Activated CD8-positive, alpha-beta memory T cell treated with anti-CD3 and anti-CD28 coated beads for 36 hours (primary cell): Measurements from ENCODE around the gene INTS2. TPM values are rescaled to one million over a fixed set of nuclear protein-coding genes. Genes with fewer than 3 reads are reported as not detected.
"Not testable (repeated sequence)": the region's sequence is repeated elsewhere in the genome, so short reads cannot be mapped to it uniquely, and the experiment has no call there.

Experiments used
- CTCF ChIA-PET: fragments of 350-600 bp; sonication (Branson Sonifier 250); formaldehyde crosslinking; loops from one replicate; lab custom pipeline; 2021; ENCODE audit warnings: antibody characterized with exemption; lab: Charles Lee
- POLR2A ChIA-PET: fragments of 350-600 bp; sonication (Branson Sonifier 250); formaldehyde crosslinking; loops from one replicate; lab custom pipeline; 2021; ENCODE audit warnings: antibody characterized with exemption; lab: Charles Lee
- total RNA-seq, 2 experiments: library from RNA; stranded (reverse); gene quantifications; one replicate each; pipeline ENCODE4 v1.2.3, GENCODE V29; 2021

Gene INTS2
- total RNA-seq, 2 experiments from 2014 or later: 26.8 to 28.2 TPM

DNA sequence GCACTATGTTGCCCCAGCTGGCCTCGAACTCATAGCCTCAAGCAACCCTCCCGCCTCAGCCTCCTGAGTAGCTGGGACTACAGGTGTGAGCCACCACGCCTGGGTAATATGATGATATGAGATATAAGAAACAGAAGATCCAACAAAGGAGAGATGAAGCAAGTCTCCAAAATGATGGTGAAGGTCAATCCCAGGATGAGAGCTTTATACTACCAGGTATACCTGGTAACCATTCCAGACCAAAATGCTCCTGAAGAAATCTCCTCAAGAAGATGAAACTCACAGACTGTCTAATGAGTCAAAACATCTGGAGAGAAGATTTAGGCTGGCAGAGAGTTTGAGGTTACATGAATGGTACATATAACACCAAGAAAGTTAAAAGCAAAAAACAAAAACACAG, 24.5 kb downstream of the INTS2 start:
- ChIA-PET POLR2A (no interaction called here), CTCF (no interaction called here)

- ChIA-PET POLR2A (interaction anchor here (0.7 kb wide), 1 partner anchor 1292 kb away, joined by 3 read pairs; no protein-coding TSS in a partner anchor), CTCF (no interaction called here)
Observed at GRCh38 chr17:61897548-61898180, 30.1 kb downstream of the INTS2 start.

- CTCF ChIA-PET: no interaction called here
Observed at GRCh38 chr17:61895391-61895790, 32.4 kb downstream of the INTS2 start.

DNA sequence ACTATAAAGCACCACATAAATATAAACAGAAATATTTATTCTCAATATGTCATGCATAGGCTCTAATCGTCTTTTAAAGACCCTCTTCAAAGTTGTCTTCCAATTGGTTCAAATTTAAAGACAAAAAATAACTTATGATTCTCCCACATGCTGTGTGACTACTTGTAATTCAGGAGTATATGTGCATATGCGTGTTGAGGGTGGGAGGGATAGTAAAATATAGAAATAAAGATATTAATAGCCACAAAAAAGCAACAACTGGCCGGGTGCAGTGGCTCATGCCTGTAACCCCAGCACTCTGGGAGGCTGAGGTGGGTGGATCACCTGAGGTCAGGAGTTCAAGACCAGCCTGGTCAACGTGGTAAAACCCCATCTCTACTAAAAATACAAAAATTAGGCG, 33.5 kb downstream of the INTS2 start:
- POLR2A ChIA-PET, CTCF ChIA-PET: not testable (repeated sequence)

More at GRCh38 chr17:61895391-61895790, 32.4 kb downstream of the INTS2 start:
- POLR2A ChIA-PET: no interaction called here

DNA sequence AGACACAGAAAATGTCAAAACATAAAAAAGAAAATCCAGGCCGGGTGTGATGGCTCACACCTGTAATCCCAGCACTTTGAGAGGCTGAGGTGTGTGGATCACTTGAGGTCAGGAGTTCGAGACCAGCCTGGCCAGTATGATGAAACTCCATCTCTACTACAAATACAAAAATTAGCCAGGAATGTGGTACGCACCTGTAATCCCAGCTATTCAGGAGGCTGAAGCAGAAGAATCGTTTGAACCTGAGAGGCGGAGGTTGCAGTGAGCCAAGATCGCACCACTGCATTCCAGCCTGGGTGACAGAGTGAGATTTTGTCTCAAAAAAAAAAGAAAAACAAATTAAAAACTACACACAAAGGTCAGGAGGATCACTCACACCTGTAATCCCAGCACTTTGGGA, 40.0 kb downstream of the INTS2 start:
- POLR2A ChIA-PET, CTCF ChIA-PET: not testable (repeated sequence)

GRCh38 chr17:61885865-61886264, 41.9 kb downstream of the INTS2 start:
- CTCF ChIA-PET, POLR2A ChIA-PET: not testable (repeated sequence)

DNA sequence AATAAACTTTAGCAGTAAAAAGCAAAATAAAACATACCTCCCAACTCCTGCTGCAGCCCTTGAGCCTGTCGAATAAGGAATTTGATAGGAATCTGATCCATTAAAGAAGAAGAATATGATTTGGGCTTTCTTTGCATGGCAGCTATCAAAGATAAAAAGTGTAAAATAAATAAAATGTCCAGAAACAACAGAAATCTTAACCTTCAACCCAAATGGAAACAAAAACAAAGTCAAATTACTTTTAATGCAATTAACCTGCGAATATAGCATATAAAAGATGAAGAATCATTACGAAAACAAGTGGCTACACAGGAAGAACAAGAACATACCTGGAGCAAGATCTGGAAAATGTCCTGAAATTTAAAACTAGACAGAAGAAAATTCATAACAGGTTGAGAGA, 42.9 kb downstream of the INTS2 start:
- CTCF ChIA-PET: no interaction called here
- POLR2A ChIA-PET: no interaction called here

- CTCF ChIA-PET: no interaction called here
- POLR2A ChIA-PET: no interaction called here
Observed at GRCh38 chr17:61880589-61881102, 47.1 kb downstream of the INTS2 start.

- ChIA-PET POLR2A (interaction anchor here (1.2 kb wide), 1 partner anchor 16 kb away, joined by 3 read pairs; the partner anchor contains the start of gene BRIP1), CTCF (no interaction called here)
Observed at GRCh38 chr17:61878984-61879612, 48.7 kb downstream of the INTS2 start.

DNA sequence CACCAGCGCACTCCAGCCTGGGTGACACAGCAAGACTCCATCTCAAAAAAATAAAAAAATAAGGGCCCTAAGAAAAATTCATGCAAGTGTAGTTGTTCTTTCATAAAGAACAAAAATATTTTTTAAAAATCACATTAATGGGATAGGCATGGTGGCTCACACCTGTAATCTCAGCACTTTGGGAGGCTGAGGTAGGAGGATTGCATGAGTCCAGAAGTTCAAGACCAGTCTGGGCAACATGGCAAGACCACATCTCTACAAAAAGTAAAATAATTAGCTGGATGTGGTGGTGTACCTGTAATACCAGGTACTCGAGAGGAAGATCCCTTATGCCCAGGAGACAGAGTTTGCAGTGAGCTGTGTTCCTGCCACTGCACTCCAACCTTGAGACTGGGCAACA, 49.3 kb downstream of the INTS2 start:
- CTCF ChIA-PET: no interaction called here
- POLR2A ChIA-PET: interaction anchor here (1.2 kb wide), 1 partner anchor 15 kb away, joined by 3 read pairs; the partner anchor contains the start of gene BRIP1

- POLR2A ChIA-PET: interaction anchor here (0.5 to 1.2 kb wide), 2 partner anchors 14 to 28 kb away, joined by 3 to 4 read pairs; partner anchors contain the start of gene BRIP1
- CTCF ChIA-PET: no interaction called here
Observed at GRCh38 chr17:61877837-61878236, 49.9 kb downstream of the INTS2 start.

- POLR2A ChIA-PET: interaction anchor here (0.6 kb wide), 1 partner anchor 13 kb away, joined by 4 read pairs; the partner anchor contains the start of gene BRIP1
- CTCF ChIA-PET: no interaction called here
Observed at GRCh38 chr17:61875804-61876203, 52.0 kb downstream of the INTS2 start.

DNA sequence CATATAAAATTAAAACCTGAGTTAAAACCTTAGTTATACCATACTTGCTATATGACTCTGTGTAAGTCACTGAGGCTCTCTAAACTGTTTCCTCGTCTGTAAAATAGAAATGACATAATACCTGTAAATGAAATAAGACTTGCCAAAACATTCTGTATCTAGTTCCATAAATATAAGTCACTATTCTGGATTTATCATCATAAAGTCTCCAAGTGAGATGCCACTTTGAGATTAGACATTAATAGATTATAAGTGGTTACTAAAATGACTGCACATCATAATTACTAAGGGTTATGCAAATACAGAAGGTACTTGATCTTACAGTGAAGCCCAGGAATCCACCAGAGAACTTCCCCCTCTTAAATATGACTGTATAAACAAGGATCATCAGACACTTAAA, 52.5 kb downstream of the INTS2 start:
- ChIA-PET CTCF (no interaction called here), POLR2A (no interaction called here)

GRCh38 chr17:61874075-61874474, 53.7 kb downstream of the INTS2 start:
- ChIA-PET POLR2A (no interaction called here), CTCF (no interaction called here)

GRCh38 chr17:61872099-61872498, 55.7 kb downstream of the INTS2 start:
- ChIA-PET POLR2A (no interaction called here), CTCF (no interaction called here)

GRCh38 chr17:61869138-61869537, 58.6 kb downstream of the INTS2 start:
- ChIA-PET CTCF (no interaction called here), POLR2A (no interaction called here)

DNA sequence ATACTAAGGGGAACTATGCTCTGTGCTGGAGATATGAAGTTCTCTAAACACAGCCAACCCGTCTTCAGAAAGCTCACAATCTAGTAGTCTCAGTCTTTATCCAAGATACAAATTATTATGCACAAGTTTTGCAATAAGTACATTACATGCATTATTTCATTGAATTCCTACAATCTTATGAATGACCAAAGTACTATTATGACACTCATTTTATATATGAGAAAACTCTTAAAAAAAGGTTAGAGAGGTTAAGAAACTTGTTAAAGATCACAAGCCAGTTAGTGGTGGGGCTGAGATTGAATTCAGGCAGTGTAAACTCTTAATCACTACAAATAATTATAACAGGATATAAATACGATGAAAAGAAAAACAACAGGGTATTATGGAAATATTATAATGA, 59.7 kb downstream of the INTS2 start:
- ChIA-PET CTCF (no interaction called here), POLR2A (no interaction called here)

- ChIA-PET POLR2A (no interaction called here), CTCF (no interaction called here)
Observed at GRCh38 chr17:61867033-61867432, 60.7 kb downstream of the INTS2 start.

GRCh38 chr17:61863801-61864126, 64.0 kb downstream of the INTS2 start:
- CTCF ChIA-PET: interaction anchor here (0.6 to 2.5 kb wide), 3 partner anchors 246 to 1886 kb away, joined by 3 to 8 read pairs (median 3); no protein-coding TSS in a partner anchor
- POLR2A ChIA-PET: interaction anchor here (0.6 to 1.7 kb wide), 9 partner anchors 12 to 272 kb away, joined by 3 to 13 read pairs (median 4); no protein-coding TSS in a partner anchor
